Pancreas (tissue), 10 donors: ENCODE measurements around the gene ALDOC. TPM values are rescaled to one million over a fixed set of nuclear protein-coding genes. Genes with fewer than 3 reads are reported as not detected.

Experiments used
- ATAC-seq, 4 donors: fragments of 200-7000 bp; cut with Tn5 transposase; one replicate each; pipeline versions ENCODE4 v1.8.0 to v1.9.1; 2020; ENCODE audit warnings: mild to moderate bottlenecking in 4 of 4, moderate library complexity in 4 of 4
- DNase-seq, 6 donors: peaks; one replicate each; pipeline ENCODE4 v3.0.0-alpha.2; 2020
- FAIRE-seq: peaks from 2 replicates; lab custom pipeline; 2012; peaks lifted over from hg19 to GRCh38; lab: Jason Lieb, UNC
- H3K27ac ChIP-seq, 4 donors: fragments of 200-600 bp; sonication (generic); 1 replicate in 3 of 4; 2 replicates in 1 of 4; pipeline versions ENCODE4 v1.5.0 to v1.8.0; 2020
- H3K27me3 ChIP-seq, 4 donors: fragments of 200-600 bp; one replicate each; pipeline ENCODE4 v1.8.0; 2021
- H3K36me3 ChIP-seq, 3 donors: fragments of 200-600 bp; sonication (generic) in 1 of 3; one replicate each; pipeline versions ENCODE4 v1.5.0 to v1.8.0; 2020 to 2021
- H3K4me1 ChIP-seq, 3 donors: fragments of 200-600 bp; one replicate each; pipeline ENCODE4 v1.8.0; 2021
- H3K4me3 ChIP-seq, 4 donors: fragments of 200-600 bp; sonication (generic) in 2 of 4; one replicate each; pipeline versions ENCODE4 v1.5.0 to v1.8.0; 2020 to 2021
- H3K9me3 ChIP-seq, 4 donors: fragments of 200-600 bp; one replicate each; pipeline ENCODE4 v1.8.0; 2021
- CTCF ChIP-seq, 4 donors: fragments of 200-600 bp; sonication (generic) in 3 of 4; IDR thresholded peaks; one replicate each; pipeline versions ENCODE4 v1.5.0 to v1.8.0; 2021; ENCODE audit warnings: antibody characterized with exemption in 4 of 4
- WGBS, 2 donors: extraction: QIAGEN DNeasy Blood & Tissue Kit; methylation state at CpG; one replicate each; pipeline ENCODE4 v1.1.7; 2013; 5-methylcytosine and 5-hydroxymethylcytosine counted together
- intact Hi-C, 3 donors: fragments of 100-400 bp; cut with DNase I; formaldehyde crosslinking; loops; one replicate each; pipeline versions ENCODE4 v1.11.1 to v1.14.2; 2022
- polyA plus RNA-seq, 2 donors: library from polyadenylated mRNA; stranded (reverse); fragments of 200-250 nt; gene quantifications; one replicate each; pipeline ENCODE4 v1.2.3, GENCODE V29; 2013
- total RNA-seq, 6 donors: library from RNA; stranded (reverse); fragmentation: NEBNext Ultra II Directional in 4 of 6; extraction: Animal tissue kit (Norgen Biotek cat#: 25700) in 4 of 6; gene quantifications; one replicate each; pipeline versions ENCODE4 v1.2.1 to v1.2.4, GENCODE V29; 2021 to 2023
- donor health status: healthy with polysubstance abuse.
- donor health status: DM: no; HTN: no; CAD: no; lungs with moderate emphysema.
- donor health status: DM: no; HTN: no; CAD: no.
- donor health status: control.
- donor health status: control.
- donor health status: Bipolar disorder and iron deficiency.
- donor health status: DM: yes; HTN: yes; CAD: no.
- donor health status: DM: no; HTN: no; CAD: no.
- donor health status: DM: no; HTN: no; CAD: no.
- donor health status: DM: yes; HTN: yes; CAD: no.

The ALDOC gene
- total and polyA plus RNA-seq, 8 donors: 0.69 to 8.4 (median 2.3) TPM

GRCh38 chr17:28534740-28535375 is 41.8 kb downstream of the ALDOC start:
- TF ChIP-seq CTCF (IDR thresholded peaks at IDR 0.05): no peak
- DNase-seq (peak in 1 of 6 donors; percentile 50), ATAC-seq (no peak)

GRCh38 chr17:28533091-28533807 is 43.4 kb downstream of the ALDOC start:
- Histone ChIP-seq H3K9me3 (no peaks in the 10 kb centered on the region), H3K4me1 (no peaks in the 10 kb centered on the region), H3K4me3 (no peak overlapping the region), H3K27me3 (no peaks in the 10 kb centered on the region), H3K27ac (no peak overlapping the region), H3K36me3 (no peaks in the 10 kb centered on the region)
- ATAC-seq: peak in 1 of 4 donors; percentile 29
- TF ChIP-seq CTCF (IDR thresholded peaks at IDR 0.05): no peak
- WGBS, 2 donors: 80 to 84% methylated on average over 16 of the region's 16 CpGs
- FAIRE-seq: no peak
- intact Hi-C loops: no loop called here
- no peak for DNase-seq

More at GRCh38 chr17:28534740-28535375, 41.8 kb downstream of the ALDOC start:
- Histone ChIP-seq H3K36me3 (no peaks in the 10 kb centered on the region), H3K4me1 (no peaks in the 10 kb centered on the region), H3K9me3 (no peaks in the 10 kb centered on the region), H3K4me3 (no peak overlapping the region), H3K27ac (no peak overlapping the region), H3K27me3 (no peaks in the 10 kb centered on the region)
- FAIRE-seq: no peak
- intact Hi-C loops: no loop called here
- 75 to 81% methylated on average over 11 of the region's 11 CpGs for WGBS, 2 donors

DNA sequence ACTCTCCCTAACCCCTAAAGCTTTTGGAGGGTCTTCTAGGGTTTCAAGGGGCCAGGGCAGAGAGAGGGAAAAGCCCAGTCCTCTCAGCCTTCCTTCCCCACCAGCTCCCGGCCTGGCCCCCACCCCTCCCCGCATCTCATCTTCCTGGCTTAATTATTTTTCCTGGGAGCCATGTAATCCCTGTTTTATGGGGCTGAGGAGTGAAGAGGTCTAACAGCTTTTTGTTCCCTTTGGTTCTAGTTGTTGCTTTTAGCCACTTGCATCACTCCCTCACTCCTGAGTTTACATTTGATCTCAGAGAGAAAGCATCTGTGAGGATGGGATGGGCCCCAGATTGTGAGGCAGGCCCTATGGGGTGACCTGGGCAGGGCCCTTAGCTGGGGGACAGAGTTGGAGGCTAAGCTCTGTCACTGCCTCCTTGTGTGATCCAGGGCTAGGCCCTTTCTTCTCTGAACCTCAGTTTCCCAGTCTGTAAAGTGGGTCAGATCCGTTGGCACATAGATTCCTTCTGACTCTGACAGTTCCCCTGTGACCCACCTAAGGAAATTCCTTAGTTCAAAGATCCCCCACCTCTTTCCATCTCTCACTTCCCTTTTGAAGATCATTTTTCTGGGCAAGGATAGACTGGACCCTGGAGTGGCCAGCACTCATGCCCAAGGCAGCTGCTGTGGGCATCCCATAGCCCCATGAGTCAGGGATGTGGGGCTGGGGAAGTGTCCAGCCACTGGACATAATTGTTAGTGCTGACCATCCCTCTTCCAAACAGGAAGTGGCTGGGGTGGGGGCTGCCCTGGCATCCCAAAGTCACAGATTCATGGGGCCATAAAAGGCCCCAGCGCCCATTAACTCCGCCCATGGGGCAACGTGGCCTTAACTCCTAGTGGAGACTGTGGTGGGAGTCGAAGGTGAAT is 44.4 kb downstream of the ALDOC start:
- DNase-seq (no peak), FAIRE-seq (no peak), ATAC-seq (no peak)
- H3K27me3 ChIP-seq: no peaks in the 10 kb centered on the region
- WGBS, 2 donors: 81 to 88% methylated on average over 7 of the region's 7 CpGs
- H3K4me1 ChIP-seq: peaks cover 0 to 4% (median 0%) of the 10 kb centered on the region in 3 donors
- no peak overlapping the region for H3K27ac ChIP-seq
- intact Hi-C loops: no loop called here
- TF ChIP-seq CTCF (IDR thresholded peaks at IDR 0.05): no peak
- H3K4me3 ChIP-seq: no peak overlapping the region
- no peaks in the 10 kb centered on the region for H3K9me3 ChIP-seq
- H3K36me3 ChIP-seq: no peaks in the 10 kb centered on the region

GRCh38 chr17:28530926-28531325 is 45.8 kb downstream of the ALDOC start:
- H3K27me3 ChIP-seq: no peaks in the 10 kb centered on the region
- TF ChIP-seq CTCF (IDR thresholded peaks at IDR 0.05): no peak
- ATAC-seq (no peak), DNase-seq (peak in 1 of 6 donors; percentile 18), FAIRE-seq (no peak)
- intact Hi-C loops: no loop called here
- peaks cover 0 to 9% (median 0%) of the 10 kb centered on the region in 3 donors for H3K4me1 ChIP-seq
- 63 to 69% methylated on average over 7 of the region's 7 CpGs for WGBS, 2 donors
- H3K4me3 ChIP-seq: no peak overlapping the region
- H3K9me3 ChIP-seq: no peaks in the 10 kb centered on the region
- no peak overlapping the region for H3K27ac ChIP-seq
- no peaks in the 10 kb centered on the region for H3K36me3 ChIP-seq
